SK-MEL-5 (cell line): ENCODE measurements around the gene MAFF. TPM values are rescaled to one million over a fixed set of nuclear protein-coding genes. Genes with fewer than 3 reads are reported as not detected.
"Not testable (repeated sequence)": the region's sequence is repeated elsewhere in the genome, so short reads cannot be mapped to it uniquely, and the experiment has no call there.

Experiments
- DNase-seq: peaks from one replicate; pipeline ENCODE4 v3.0.0-alpha.2; 2016; ENCODE audit warnings: low read depth, low spot score
- in situ Hi-C: cut with HindIII; loops from 2 replicates; pipeline ENCODE4 v1.10.0; 2016; ENCODE audit warnings: low sequenced_read_pairs, high pct_unique_total_duplicates, low pct_unique_long_range_greater_than_20kb
- polyA plus RNA-seq, 2 experiments: library from polyadenylated mRNA; depleted of rRNA; stranded (reverse); fragments of >200 nt; gene quantifications; 2 replicates each; pipeline ENCODE4 v1.2.3, GENCODE V29; 2015
- total RNA-seq: library from RNA; depleted of rRNA; stranded (reverse); fragments of >200 nt; shearing (Covaris generic); gene quantifications from 2 replicates; pipeline ENCODE4 v1.2.3, GENCODE V29; 2014; rRNA removed

Gene MAFF
- 153 and 181 TPM in 2 replicates for total RNA-seq
- 215 and 262 TPM in 2 replicates for polyA plus RNA-seq (2015; cell fraction: cytosol; rRNA removed)
- 88.5 and 97.0 TPM in 2 replicates for polyA plus RNA-seq (2015; cell fraction: nucleus; rRNA removed)

- peak; percentile 97 for DNase-seq
- in situ Hi-C loops, result no loop called here
Observed at GRCh38 chr22:38201711-38202436, at the start of gene MAFF. TSS of gene MAFF (plus strand) at chr22:38201994. CDS start at chr22:38213854, 11,860 bp downstream.

DNA sequence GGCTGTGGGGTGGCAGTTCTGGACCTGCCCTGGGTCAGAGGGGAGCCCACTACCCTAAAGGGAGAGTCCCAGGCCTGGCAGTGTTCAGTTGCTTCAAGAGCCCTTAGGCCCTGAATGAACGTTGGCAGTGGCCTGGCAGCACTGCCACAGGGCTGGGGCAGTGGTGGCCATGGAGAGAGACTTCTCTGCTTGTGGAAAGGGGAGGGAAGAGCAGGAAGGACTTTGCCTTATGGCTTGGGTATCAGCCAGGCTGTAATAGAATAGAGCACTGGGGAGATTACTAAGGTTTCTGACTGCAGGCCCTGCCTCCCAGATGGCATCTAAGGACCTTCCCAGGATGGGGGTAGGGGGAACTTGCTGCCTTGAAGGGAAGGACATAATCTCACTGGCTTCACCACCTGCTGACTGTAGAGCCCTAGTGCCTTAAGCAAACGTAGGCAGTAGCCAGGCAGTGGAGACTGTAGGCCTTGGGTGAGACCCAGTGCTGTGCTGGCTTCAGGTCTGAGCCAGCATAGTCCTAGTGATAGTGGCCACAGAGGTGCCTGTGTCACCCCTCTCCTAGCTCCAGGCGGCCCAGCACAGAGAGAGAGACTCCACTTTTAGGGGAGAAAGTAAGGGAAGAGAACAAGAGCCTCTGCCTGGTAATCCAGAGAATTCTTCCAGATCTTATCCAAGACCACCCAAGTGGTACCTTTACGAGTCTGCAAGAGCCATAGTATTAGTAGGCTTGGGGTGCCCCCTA, 47.8 kb upstream of the MAFF start:
- in situ Hi-C loops, result no loop called here

DNA sequence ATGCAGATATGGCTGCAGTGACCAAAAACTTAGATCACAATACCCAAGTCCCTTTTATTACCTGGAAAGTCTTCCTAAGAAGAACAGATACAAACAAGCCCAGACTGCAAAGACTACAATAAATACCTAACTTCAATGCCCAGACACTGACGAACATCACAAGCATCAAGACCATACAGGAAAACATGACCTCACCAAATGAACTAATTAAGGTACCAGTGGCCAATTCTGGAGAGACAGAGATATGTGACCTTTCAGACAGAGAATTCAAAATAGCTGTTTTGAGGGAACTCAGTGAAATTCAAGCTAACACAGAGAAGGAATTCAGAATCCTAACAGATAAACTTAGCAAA, 47.3 kb upstream of the MAFF start:
- DNase-seq, in situ Hi-C loops: not testable (repeated sequence)

More for the DNA sequence above, 47.8 kb upstream of the MAFF start:
- no peak for DNase-seq

GRCh38 chr22:38155703-38156102, 46.1 kb upstream of the MAFF start:
- in situ Hi-C loops, result no loop called here
- no peak for DNase-seq

DNA sequence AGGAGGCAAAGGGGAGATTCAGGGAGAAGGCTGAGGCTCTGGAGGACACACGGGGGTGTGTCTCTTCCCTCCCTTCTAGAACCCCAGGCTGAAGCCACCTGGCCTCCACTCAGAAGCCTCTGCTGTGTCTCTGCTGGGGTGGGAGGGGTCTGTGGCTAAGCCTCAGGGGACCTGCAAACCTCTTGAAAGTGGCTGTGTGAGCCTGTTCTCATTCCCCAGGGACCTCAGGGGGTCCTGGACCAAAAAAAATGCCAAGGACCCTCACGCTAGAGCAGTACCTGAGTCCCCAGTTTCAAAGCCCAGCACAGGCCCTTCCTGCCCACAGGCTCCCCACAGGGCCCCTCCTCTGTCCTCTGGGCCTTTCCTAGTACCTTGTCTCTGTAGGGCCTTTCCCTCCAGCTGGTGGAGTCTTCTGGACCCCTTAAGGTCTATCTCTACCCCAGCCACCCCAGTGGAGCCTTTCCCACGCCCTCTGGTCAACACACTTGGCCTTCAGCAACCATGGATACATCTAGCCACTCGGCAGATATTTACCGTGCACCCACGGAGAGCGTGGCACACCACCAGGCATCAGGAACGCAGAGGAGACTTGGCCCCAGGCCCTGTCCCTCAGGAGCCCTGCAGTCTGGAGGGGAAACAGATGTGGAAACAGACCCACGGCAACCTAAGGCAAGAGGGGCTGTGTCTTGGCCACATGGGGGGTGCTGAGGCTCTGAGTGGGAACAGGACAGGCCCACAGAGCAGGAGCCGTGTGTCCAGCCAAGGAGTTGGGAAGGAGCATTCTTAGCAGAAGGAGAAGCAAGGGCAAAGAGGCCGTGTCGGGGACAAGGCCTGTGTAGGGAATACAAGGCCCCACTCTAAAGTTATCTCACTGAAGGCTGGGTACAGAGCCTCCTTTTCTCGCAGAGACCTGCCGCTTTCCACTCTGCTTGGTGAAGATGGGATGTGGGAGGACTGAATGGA, 38.6 kb upstream of the MAFF start:
- DNase-seq, result no peak
- in situ Hi-C loops, result no loop called here

DNA sequence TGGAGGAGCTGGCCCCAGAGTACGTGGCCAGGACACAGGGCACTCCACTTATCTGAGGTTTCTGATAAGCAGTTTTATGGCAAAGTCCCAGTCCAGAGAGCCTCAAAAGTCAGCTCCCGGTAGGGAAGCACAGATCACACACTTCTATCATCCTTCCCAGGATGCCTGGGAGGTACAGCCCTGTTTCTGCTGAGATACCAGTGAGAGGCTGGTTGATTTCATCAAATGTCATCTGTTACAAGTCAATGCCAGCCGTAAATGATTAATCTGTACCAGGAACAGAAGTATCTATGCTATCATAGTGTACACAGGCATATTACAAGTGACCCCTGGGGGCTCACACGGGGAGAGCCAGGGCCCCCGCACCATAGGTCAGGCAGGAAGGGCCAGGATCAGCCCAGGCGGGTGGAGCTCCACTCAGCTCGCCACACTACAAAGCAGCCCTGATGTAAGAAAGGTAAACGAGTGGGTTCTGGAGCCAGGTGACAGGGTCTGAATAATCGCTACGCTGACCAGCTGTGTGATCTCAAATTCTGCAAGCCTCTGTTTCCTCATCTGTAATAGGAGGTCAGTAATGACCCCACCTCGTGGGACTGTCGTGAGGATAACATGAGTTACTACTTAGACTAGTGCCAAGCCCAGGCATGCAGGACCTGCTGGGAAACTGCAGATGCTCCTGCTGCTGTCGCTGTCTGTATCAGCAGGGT, 37.8 kb upstream of the MAFF start:
- no peak for DNase-seq
- in situ Hi-C loops, result no loop called here

GRCh38 chr22:38164551-38164918, 37.3 kb upstream of the MAFF start:
- DNase-seq, result no peak
- in situ Hi-C loops, result no loop called here

- no peak for DNase-seq
- in situ Hi-C loops, result no loop called here
Observed at GRCh38 chr22:38165922-38166593, 35.7 kb upstream of the MAFF start.

DNA sequence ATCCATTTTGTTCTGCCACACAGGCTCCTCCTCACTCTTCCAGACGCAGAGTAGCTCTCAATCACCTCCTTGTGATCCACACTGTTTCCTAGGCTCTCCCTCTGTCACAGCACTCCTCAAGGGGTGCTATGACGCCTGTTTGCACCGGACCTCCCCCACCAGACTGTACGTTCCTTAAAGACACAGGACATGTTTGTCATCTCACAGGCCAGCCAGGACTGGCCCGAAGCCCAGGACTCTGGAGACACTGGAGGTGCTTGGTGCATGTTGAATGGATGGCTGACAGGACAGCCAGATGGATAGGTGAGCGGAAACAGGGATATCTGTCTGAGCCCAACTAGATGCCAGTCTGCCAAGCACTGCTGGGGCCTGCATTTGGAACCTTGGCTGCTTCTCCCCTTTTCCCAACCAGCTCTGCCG, 33.8 kb upstream of the MAFF start:
- in situ Hi-C loops, result no loop called here
- DNase-seq, result peak; percentile 76

DNA sequence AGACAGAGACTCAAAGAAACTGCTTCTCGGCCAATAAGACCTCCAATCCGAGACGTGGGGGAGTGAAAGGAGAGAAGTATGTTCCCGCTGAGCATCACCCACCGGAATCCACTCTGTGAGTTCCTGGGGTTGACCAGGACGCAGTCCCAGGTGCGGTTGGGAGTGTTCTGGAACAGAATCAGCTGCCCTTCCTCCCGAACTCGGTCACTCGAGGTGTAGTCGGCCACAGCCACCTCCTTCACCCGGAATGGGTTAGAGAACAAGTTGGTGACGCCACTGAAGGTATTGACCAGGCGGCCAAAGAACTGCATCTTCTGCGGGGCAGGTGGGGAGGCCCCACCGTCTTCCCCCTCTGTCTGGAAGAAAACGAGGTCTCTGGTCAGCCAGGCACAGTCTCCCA, 32.7 kb upstream of the MAFF start:
- no peak for DNase-seq
- in situ Hi-C loops, result no loop called here

GRCh38 chr22:38170469-38170868, 31.3 kb upstream of the MAFF start:
- in situ Hi-C loops, result no loop called here
- DNase-seq, result no peak

- in situ Hi-C loops, result no loop called here
- peak; percentile 43 for DNase-seq
Observed at GRCh38 chr22:38171927-38172831, 29.6 kb upstream of the MAFF start.

GRCh38 chr22:38172832-38173640, 28.8 kb upstream of the MAFF start:
- in situ Hi-C loops, result no loop called here
- DNase-seq, result peak; percentile 96

GRCh38 chr22:38173641-38173906, 28.2 kb upstream of the MAFF start:
- DNase-seq, result no peak
- in situ Hi-C loops, result no loop called here

GRCh38 chr22:38174626-38175025, 27.2 kb upstream of the MAFF start:
- no peak for DNase-seq

More at GRCh38 chr22:38174626-38175025, 27.2 kb upstream of the MAFF start:
- in situ Hi-C loops, result no loop called here
